Neural progenitor cell (in vitro differentiated cells): ENCODE results near the gene C5AR2. TPM values are rescaled to one million over a fixed set of nuclear protein-coding genes. Genes with fewer than 3 reads are reported as not detected.

Experiments used
- DNase-seq: peaks from one replicate; pipeline ENCODE4 v3.0.0-alpha.2; 2016; ENCODE audit warnings: low spot score
- H2AFZ ChIP-seq: fragments of 200-600 bp; sonication (generic); replicated peaks from 2 replicates; pipeline ENCODE4 v1.6.1; 2016; ENCODE audit warnings: antibody characterized with exemption
- H3F3A ChIP-seq: fragments of 200-600 bp; sonication (generic); 2 replicates; pipeline ENCODE4 v1.6.1; 2016; ENCODE audit warnings: antibody characterized with exemption, low read depth
- H3K27ac ChIP-seq: fragments of 200-600 bp; sonication (generic); 2 replicates; pipeline ENCODE4 v1.5.1; 2016; ENCODE audit warnings: mild to moderate bottlenecking
- H3K27me3 ChIP-seq: fragments of 200-600 bp; sonication (generic); 2 replicates; pipeline ENCODE4 v1.6.1; 2016; ENCODE audit warnings: mild to moderate bottlenecking, moderate library complexity
- H3K36me3 ChIP-seq: fragments of 200-600 bp; sonication (generic); 2 replicates; pipeline ENCODE4 v1.5.1; 2016
- H3K4me1 ChIP-seq: fragments of 200-600 bp; sonication (generic); 2 replicates; pipeline ENCODE4 v1.6.1; 2016; ENCODE audit warnings: mixed run types
- H3K4me2 ChIP-seq: fragments of 200-600 bp; sonication (generic); 2 replicates; pipeline ENCODE4 v1.6.1; 2016
- H3K4me3 ChIP-seq: fragments of 200-600 bp; sonication (generic); 2 replicates; pipeline ENCODE4 v1.5.1; 2016
- H3K79me2 ChIP-seq: fragments of 200-600 bp; sonication (generic); 2 replicates; pipeline ENCODE4 v1.6.1; 2016; ENCODE audit warnings: low read depth
- H3K9ac ChIP-seq: fragments of 200-600 bp; sonication (generic); 2 replicates; pipeline ENCODE4 v1.6.1; 2016
- H3K9me3 ChIP-seq: fragments of 200-600 bp; sonication (generic); 2 replicates; pipeline ENCODE4 v1.5.1; 2016; ENCODE audit warnings: low read depth
- H4K20me1 ChIP-seq: fragments of 200-600 bp; sonication (generic); 2 replicates; pipeline ENCODE4 v1.6.1; 2016; ENCODE audit warnings: low read depth
- H3K27ac Mint-ChIP-seq: 3 replicates; pipeline ENCODE4 v1.8.0; 2021; ENCODE audit warnings: mixed read lengths
- H3K27me3 Mint-ChIP-seq: 2 replicates; pipeline ENCODE4 v1.8.0; 2022; ENCODE audit warnings: low read depth, mild to moderate bottlenecking, inconsistent platforms, moderate library complexity, mixed read lengths; ENCODE audit not compliant: insufficient read depth
- H3K36me3 Mint-ChIP-seq: 3 replicates; pipeline ENCODE4 v1.8.0; 2021; ENCODE audit warnings: mixed read lengths
- H3K4me1 Mint-ChIP-seq: 3 replicates; pipeline ENCODE4 v1.8.0; 2021; ENCODE audit warnings: mixed read lengths
- H3K4me3 Mint-ChIP-seq: 3 replicates; pipeline ENCODE4 v1.8.0; 2021; ENCODE audit warnings: mild to moderate bottlenecking, moderate library complexity, mixed read lengths
- H3K9me3 Mint-ChIP-seq: 3 replicates; pipeline ENCODE4 v1.8.0; 2020; ENCODE audit warnings: mixed read lengths
- EZH2 ChIP-seq: fragments of 200-600 bp; sonication (generic); IDR thresholded peaks from 2 replicates; pipeline ENCODE4 v1.6.1; 2017; ENCODE audit warnings: antibody characterized with exemption, mild to moderate bottlenecking, moderate library complexity
- EZH2phosphoT487 ChIP-seq: fragments of 200-600 bp; sonication (generic); IDR thresholded peaks from 2 replicates; pipeline ENCODE4 v1.6.1; 2017; ENCODE audit warnings: antibody characterized with exemption
- total RNA-seq: library from RNA; depleted of rRNA; stranded (reverse); fragments of >200 nt; gene quantifications from 2 replicates; pipeline ENCODE4 v1.2.3, GENCODE V29; 2015; ENCODE audit warnings: low replicate concordance
- TF ChIP-seq, protein P1 (sequence below): fragments of 200-600 bp; sonication (generic); IDR thresholded peaks from 2 replicates; pipeline ENCODE4 v1.5.1; 2017; ENCODE audit warnings: antibody characterized with exemption, mild to moderate bottlenecking

Gene C5AR2
- total RNA-seq, 1 donor from 2014 or later, result not detected

DNA sequence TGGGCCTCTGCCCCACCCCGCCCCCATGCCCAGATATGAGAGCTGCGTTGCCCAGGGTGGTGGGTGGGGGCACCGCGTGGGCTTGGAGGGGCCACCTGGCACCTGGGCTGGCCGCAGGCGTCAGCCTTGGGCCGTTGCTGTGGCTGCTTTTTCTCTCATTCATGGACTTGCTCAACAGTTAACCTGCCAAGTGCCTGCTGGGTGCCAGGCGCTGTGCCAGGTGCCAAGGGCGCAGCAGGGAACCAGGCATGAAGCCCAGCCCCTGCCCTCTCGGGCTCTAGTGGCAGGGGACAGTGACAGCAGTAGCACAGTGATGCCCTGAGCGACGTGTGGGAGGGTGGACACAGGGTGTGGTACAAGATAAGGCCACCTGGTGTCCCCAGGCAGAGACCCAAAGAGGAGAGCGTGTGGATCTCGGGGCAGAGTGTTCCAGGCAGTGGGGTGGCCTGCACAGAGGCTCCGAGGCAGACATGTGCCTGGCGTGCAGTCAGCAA, 45.3 kb downstream of the C5AR2 start:
- Histone ChIP-seq H3K27ac (no peak overlapping the region), H3K4me3 (no peak overlapping the region), H2AFZ (no peak overlapping the region), H3K4me2 (no peak overlapping the region), H3K27me3 (no peaks in the 10 kb centered on the region), H3K9me3 (no peaks in the 10 kb centered on the region), H3K79me2 (no peaks in the 10 kb centered on the region), H3K4me1 (no peaks in the 10 kb centered on the region), H3K36me3 (no peaks in the 10 kb centered on the region), H3F3A (no peaks in the 10 kb centered on the region), H4K20me1 (no peaks in the 10 kb centered on the region), H3K9ac (no peak overlapping the region)
- no peak overlapping the region for H3K4me3 Mint-ChIP-seq
- no peak overlapping the region for H3K27ac Mint-ChIP-seq
- H3K4me1 Mint-ChIP-seq, result no peaks in the 10 kb centered on the region
- H3K27me3 Mint-ChIP-seq, result peaks cover 6% of the 10 kb centered on the region
- H3K36me3 Mint-ChIP-seq, result peaks cover 11% of the 10 kb centered on the region
- TF ChIP-seq EZH2, result no peak
- TF ChIP-seq, protein P1, sequence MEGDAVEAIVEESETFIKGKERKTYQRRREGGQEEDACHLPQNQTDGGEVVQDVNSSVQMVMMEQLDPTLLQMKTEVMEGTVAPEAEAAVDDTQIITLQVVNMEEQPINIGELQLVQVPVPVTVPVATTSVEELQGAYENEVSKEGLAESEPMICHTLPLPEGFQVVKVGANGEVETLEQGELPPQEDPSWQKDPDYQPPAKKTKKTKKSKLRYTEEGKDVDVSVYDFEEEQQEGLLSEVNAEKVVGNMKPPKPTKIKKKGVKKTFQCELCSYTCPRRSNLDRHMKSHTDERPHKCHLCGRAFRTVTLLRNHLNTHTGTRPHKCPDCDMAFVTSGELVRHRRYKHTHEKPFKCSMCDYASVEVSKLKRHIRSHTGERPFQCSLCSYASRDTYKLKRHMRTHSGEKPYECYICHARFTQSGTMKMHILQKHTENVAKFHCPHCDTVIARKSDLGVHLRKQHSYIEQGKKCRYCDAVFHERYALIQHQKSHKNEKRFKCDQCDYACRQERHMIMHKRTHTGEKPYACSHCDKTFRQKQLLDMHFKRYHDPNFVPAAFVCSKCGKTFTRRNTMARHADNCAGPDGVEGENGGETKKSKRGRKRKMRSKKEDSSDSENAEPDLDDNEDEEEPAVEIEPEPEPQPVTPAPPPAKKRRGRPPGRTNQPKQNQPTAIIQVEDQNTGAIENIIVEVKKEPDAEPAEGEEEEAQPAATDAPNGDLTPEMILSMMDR, result no peak
- no peak for TF ChIP-seq EZH2phosphoT487
- no peak for DNase-seq
- H3K9me3 Mint-ChIP-seq, result no peaks in the 10 kb centered on the region

GRCh38 chr19:47377801-47378200, 45.8 kb downstream of the C5AR2 start:
- Histone ChIP-seq H3K27me3 (no peaks in the 10 kb centered on the region), H2AFZ (no peak overlapping the region), H3K4me1 (no peaks in the 10 kb centered on the region), H3K9me3 (no peaks in the 10 kb centered on the region), H3K4me3 (no peak overlapping the region), H3K9ac (no peak overlapping the region), H3K36me3 (no peaks in the 10 kb centered on the region), H3F3A (no peaks in the 10 kb centered on the region), H3K4me2 (no peak overlapping the region), H3K27ac (no peak overlapping the region), H3K79me2 (no peaks in the 10 kb centered on the region), H4K20me1 (no peaks in the 10 kb centered on the region)
- Mint-ChIP-seq H3K9me3 (no peaks in the 10 kb centered on the region), H3K27me3 (peaks cover 6% of the 10 kb centered on the region), H3K36me3 (peaks cover 11% of the 10 kb centered on the region), H3K4me1 (no peaks in the 10 kb centered on the region), H3K27ac (no peak overlapping the region), H3K4me3 (no peak overlapping the region)
- TF ChIP-seq EZH2phosphoT487 (no peak), EZH2 (no peak)
- TF ChIP-seq, protein P1, result no peak
- no peak for DNase-seq

DNA sequence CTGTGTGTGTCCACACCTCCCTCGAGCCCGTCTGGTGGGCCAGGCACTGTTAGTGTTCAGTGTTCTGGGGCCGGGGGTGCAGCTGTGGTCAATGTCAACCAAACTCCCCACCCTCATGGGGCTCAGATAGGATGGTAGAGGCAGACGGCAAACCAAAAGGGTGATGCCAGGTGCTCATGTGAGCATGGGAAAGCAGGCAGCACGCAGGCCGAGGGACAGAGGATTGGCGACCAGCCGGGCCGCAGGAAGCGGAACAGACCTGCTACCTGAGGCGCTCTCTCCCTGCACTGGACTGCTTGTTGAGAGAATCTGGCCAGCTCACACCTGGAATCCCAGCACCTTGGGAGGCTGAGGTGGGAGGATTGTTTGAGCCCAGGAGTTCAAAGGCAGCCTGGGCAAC, 46.3 kb downstream of the C5AR2 start:
- H3F3A ChIP-seq, result no peaks in the 10 kb centered on the region
- no peak overlapping the region for H3K27ac Mint-ChIP-seq
- H3K27ac ChIP-seq, result no peak overlapping the region
- no peak for DNase-seq
- H3K9me3 Mint-ChIP-seq, result no peaks in the 10 kb centered on the region
- H3K36me3 ChIP-seq, result no peaks in the 10 kb centered on the region
- H3K27me3 ChIP-seq, result no peaks in the 10 kb centered on the region
- peaks cover 8% of the 10 kb centered on the region for H3K27me3 Mint-ChIP-seq
- no peaks in the 10 kb centered on the region for H3K79me2 ChIP-seq
- no peak overlapping the region for H3K4me2 ChIP-seq
- peaks cover 3% of the 10 kb centered on the region for H3K4me1 Mint-ChIP-seq
- no peak overlapping the region for H2AFZ ChIP-seq
- TF ChIP-seq, protein P1, result no peak
- peaks cover 11% of the 10 kb centered on the region for H3K36me3 Mint-ChIP-seq
- H3K4me1 ChIP-seq, result no peaks in the 10 kb centered on the region
- no peaks in the 10 kb centered on the region for H3K9me3 ChIP-seq
- no peak overlapping the region for H3K4me3 Mint-ChIP-seq
- H3K4me3 ChIP-seq, result no peak overlapping the region
- no peaks in the 10 kb centered on the region for H4K20me1 ChIP-seq
- H3K9ac ChIP-seq, result no peak overlapping the region
